ENCODE results near the gene CCDC34. TPM values are rescaled to one million over a fixed set of nuclear protein-coding genes. Genes with fewer than 3 reads are reported as not detected.

The CCDC34 gene
- total and polyA plus RNA-seq, 2 of the 8 experiments (the other 6 are each of a cell fraction or from before 2014, with no cell fraction given), result 7.7 to 24.3 TPM

DNA sequence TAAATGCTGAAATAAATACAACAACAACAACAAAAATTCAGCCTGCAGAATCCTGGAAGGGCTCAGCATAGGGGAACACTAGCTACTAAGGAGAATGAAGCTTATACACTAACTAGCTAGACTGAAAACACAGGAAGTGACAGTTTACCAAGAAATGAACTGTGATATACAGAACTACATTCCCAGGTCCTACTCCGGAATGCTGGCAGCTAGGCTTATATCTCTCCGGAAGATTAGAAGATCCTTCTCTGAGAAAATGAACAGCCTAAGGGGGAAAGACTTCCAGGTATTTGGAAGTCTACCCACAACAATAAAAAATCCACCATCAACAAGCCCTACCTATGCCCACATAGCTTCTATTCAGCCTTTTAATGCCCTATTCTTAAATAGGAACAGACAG lies 31.0 kb downstream of the CCDC34 start (continued):
- TF ChIP-seq, protein P1, sequence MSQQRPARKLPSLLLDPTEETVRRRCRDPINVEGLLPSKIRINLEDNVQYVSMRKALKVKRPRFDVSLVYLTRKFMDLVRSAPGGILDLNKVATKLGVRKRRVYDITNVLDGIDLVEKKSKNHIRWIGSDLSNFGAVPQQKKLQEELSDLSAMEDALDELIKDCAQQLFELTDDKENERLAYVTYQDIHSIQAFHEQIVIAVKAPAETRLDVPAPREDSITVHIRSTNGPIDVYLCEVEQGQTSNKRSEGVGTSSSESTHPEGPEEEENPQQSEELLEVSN (IDR thresholded peaks at IDR 0.05), result no peak
- no peak for TF ChIP-seq FOSL1 (IDR thresholded peaks at IDR 0.05; ENCODE audit: insufficient read depth, low read depth, low read length)

Data from H1 (cell line).